NOMO-1 (cell line): ENCODE data around the gene SYT17.
"Not testable (repeated sequence)": the region's sequence is repeated elsewhere in the genome, so short reads cannot be mapped to it uniquely, and the experiment has no call there.

Experiments used
- DNase-seq, 2 experiments: peaks; one replicate each; lab custom pipeline; 2025; ENCODE audit not compliant: unreplicated experiment in 2 of 2; lab: John Stamatoyannopoulos, UW

The SYT17 gene

DNA sequence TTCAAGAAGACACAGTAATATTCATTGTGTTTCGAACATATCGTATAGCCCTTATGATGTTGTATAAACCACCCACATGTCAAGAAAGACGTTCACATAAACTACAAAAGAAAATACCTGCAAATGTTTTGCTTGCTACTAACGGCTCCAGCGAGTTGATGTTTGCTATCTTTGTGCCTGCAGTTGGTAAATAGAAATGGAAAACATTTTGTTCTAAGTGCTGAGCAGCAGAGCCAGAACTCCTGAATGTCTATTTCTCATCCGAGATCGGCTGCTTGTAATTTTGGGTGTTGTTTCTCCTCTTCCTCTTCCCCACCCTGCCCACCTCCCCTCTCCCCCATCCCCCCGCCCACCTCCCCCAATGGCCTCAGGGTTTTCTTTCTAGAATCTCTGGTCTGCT lies 5.0 kb downstream of the SYT17 start:
- DNase-seq, result no peak

DNA sequence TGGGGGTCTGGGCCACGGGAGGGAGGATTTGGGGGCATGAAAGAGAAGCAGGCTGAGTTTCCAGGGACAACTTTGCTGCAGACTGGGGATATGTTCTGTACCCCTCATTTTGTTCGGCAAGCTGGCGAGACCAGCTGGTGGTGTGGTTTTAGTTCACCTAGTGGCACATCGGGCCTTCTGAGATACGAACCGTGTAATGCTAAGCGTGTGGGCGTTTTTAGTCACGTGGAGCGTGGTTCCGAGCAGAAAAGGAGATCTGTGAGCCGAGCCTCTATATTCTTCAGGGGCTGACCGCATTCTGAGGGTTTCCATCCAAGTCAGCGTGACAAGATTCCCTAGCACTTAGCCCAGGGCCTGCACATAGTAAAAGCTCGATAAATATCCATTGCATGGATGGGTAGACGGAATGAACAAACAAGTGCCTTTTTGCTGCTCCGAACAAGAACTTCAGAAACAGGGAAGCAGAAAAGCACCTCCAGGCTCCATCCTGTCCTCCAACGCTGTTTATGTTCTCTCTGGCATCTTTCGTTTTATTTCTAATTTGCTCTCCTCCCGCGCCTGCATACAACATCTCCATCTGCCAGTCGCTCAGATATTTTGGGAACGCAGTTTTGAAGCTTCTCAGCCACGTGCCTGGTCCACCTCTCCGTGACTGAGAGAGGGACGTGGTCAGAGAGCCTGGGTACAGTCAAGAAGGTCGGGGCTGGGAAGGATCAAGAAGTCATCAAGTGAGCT lies 5.8 kb downstream of the SYT17 start:
- no peak for DNase-seq

DNA sequence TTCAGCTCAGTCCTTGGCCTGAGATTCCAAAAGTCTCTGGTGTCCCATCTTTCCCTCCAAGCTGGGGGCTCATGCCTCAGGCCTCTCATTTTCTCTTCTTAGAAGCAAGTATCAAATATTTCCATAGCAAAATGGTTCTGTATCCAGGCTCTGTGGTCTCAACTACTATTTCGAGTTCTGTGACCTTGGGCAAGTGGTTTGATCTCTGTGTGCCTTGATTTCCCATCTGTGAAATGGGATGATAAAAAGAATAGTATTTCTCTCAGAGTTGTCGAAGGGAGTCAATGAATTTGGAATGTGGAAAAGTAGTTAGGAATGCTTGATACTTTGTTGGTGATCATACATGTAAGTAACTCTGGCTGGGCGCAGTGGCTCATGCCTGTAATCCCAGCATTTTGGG lies 6.4 kb downstream of the SYT17 start:
- no peak for DNase-seq

DNA sequence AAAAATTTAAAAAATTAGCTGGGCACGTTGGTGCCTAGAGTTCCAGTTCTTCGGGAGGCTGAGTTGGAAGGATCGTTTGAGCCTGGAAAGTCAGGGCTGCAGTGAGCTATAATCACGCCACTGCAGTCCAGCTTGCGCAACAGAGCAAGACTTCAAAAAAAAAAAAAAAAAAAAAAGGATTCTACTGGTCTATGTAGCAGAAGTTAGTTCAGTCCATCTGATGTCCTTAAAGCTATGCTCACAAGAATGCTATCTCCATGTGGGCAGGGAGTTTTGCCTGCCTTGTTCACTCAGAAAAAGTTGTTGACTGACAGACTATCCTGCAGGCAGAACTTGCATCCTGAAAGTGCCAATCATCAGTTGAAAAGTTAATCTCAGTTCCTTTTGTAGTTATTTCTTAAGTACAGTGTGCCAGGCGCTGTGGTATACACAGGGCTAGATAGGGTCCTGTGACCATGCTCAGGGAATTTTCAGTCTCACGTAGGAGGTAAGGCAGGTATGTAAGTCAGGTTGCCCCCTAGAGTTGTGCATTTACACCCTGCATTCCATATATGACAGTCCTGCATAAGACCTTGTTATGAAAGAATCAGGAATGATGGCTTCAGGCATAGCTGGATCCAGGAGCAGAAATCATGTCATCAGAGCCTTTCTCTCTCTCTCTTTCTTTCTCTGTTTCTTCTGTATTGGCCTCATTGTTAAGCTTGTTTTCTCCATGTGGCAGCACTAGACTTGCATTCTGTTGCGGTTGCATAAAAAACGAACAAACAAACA lies 7.6 kb downstream of the SYT17 start:
- peak in 1 of 2 experiments; percentile 39 for DNase-seq

DNA sequence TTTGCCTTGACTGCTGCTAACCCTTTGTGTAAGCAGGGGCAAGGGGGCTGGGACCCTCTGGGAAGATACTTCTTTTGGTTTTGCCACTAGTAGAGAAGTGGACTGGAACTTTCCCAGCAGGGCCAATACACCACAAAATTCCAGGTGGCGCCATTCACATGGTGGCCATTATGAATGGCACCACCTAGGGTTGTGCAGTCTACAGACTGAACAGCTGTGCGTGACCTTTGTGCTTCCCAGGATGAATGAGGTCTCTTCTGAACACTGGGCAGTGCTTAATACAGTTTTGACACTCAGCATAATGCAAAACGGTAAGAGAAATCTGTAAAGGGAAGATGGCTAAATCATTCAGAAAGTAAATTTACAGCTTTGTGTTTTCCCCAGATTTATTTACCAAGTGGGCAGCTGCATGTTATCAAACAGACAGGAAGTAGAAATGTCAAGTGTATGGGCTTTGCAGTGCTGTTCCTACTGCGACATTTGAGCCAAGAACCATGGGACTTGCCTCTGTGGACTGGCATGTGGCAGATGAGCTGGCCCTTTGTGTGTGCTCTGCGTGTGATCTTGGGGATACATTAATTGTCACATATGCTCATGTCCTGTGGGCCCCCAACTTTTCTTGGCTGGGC lies 9.2 kb downstream of the SYT17 start:
- DNase-seq, result no peak

DNA sequence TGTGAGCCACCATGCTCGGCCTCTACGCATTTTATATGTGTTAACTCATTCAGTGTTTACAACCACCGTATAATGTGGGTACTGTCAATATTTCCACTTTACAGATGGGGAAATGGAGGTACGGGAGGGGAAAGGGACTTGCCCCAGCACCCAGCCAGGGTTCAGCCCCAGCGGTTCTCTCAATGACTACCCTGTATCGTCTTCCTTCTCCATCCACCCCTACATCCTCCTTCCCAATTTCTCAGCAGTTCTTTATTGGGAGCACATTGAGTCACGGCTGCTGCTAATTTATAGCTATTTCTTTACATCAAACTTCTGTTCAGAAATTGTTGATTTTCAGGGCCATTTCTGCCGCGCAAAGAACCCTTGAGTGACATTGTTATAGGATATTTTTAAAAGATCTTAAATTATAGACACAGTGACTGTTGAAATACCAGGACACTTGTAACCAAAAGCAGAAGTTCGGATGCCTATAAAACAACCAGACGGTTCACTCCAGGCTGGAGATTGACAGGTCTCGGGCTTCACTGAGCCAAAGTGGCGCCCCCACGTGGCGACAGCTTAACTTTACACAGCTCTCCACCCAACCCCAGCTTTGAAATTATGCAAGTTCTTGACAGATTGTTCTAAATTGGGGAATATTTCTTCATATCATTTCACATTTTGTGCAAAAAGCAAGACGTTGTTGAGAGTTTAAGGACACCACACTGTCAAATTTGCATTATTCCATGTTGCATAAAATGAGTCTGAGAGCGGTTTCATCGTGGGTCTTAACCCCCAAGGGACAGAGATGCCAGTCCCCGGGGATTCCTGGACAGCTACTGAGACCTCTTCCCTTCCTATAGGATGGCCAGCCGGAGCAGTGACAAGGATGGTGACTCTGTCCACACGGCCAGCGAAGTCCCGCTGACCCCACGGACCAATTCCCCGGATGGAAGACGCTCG lies 11.8 kb downstream of the SYT17 start:
- DNase-seq, result peak; percentile 92 to 98

DNA sequence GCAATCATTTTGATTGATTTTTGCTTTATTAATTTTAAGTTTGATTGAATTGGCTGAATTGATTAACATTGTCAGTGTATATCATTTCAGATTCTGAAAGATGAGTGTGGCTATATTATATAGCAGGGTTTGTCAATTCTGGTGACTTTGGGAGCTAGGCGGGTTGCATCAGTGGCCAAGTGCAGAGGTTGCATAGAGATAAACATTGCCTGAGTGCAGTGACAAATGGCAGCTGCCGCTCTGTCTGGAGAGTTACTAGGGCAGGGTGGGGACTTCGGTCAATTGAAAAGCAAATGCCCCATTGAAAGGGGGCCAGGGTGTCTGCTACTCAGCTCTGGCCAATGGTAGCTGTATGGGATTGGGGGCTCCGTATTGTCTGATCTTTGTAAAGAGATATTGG lies 12.7 kb downstream of the SYT17 start:
- no peak for DNase-seq

DNA sequence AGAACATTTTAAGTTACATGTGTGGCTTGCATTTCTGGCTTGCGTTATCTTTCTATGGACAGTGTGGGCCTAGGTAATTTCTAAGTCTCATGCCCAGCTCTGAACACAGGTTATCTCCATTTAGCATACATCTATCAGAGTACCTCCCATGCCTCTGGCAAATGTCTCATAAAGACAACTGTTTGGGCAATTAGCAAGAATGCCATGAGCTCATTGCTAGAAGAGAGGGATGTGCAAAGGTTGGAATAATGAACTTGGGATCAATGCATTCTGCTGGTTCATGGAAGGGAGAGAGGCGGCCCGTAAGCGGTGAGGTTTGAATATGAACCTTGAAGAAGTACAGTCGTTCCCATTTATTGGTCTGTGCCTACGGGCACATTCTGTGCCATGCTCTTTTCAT lies 14.4 kb downstream of the SYT17 start:
- no peak for DNase-seq

DNA sequence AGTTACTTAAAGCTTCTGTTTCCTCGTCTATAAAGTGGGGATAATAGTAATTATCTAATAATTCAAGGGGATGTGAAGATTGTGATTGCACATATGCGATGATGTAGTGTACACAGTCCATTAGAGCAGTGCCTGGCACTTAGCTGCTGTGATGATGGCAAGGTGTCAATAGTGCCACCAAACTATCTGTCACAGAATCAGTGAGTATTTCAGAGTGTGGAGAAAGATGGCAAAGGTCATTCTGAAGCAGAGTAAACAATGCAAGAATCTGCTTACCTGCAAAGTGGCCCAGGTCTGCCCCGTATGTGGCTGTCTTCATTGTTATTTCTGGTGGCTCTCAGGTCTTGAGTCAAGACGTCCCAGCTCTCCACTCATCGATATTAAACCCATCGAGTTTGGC lies 15.1 kb downstream of the SYT17 start:
- DNase-seq, result no peak

DNA sequence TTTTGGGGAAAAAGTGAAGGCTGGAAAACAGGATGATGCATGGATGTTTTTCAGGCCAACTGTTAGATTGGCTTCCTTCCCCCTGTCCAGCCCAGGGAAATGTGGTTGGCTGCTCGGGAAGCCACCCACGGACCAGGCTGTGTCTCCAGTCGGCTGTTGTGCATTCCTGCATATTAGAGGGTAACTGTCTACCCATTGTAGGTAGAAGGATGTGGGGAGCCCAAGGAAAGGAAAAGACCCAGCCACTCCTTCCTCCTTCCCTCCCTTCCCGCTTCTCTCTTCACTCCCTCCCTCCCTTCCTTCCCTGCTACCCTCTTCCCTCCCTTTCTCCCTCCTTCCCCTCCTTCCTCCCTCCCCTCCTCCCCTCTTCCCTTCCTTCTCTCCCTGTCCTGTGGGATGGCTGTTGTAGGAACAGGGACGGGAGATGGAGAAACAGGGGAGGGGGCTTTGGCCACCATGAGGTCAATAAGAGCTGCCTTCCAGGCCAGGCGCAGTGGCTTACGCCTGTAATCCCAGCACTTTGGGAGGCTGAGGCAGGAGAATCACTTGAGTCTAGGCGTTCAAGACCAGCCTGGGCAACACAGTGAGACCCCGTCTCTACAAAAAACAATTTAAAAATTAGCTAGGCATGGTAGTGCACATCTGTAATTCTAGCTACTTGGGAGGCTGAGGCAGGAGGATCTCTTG lies 16.9 kb downstream of the SYT17 start:
- no peak for DNase-seq

DNA sequence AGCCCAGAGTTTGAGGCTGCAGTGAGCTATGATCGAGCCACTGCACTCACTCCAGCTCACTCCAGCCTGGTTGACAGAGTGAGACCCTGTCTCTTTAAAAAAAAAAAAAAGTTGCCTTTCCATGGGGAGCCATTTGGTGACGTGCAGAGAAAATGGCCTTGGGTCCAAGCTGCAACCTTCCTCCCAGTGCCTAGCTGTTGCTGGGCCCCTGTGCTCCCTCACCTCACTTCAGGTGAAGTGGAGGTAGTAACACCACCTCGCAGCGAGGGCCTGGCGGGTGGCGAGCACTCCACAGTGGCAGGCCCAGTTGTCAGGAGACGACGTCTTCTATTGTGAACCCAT lies 17.4 kb downstream of the SYT17 start:
- no peak for DNase-seq

DNA sequence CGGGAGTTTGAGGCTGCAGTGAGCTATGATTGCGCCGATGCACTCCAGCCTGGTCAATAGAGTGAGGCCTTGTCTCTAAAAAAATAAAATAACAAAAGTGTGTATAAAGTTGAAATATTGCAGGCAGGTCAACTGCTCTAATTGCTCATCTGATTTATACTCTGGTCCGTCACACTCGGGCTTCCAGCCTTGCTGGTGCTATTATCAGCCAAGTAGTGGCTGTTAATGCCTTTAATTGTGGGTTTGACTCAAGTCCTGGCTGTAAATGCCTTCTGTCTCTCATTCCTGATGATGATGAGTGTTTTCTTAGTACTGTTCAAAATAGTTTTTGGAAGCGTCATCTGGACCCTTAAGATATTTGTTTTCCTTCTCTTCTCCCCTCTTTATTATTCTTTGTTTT lies 18.4 kb downstream of the SYT17 start:
- DNase-seq, result no peak

DNA sequence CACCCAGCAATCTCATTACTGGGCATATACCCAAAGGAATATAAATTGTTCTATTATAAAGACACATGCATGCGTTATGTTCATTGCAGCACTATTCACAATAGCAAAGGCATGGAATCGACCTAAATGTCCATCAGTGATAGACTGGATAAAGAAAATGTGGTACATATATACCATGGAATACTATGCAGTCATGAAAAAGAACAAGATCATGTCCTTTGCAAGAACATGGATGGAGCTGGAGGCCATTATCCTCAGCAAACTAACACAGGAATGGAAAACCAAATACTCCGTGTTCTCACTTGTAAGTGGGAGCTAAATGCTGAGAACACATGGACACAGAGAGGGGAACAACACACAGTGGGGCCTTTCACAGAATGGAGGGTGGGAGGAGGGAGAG lies 19.9 kb downstream of the SYT17 start:
- not testable (repeated sequence) for DNase-seq

DNA sequence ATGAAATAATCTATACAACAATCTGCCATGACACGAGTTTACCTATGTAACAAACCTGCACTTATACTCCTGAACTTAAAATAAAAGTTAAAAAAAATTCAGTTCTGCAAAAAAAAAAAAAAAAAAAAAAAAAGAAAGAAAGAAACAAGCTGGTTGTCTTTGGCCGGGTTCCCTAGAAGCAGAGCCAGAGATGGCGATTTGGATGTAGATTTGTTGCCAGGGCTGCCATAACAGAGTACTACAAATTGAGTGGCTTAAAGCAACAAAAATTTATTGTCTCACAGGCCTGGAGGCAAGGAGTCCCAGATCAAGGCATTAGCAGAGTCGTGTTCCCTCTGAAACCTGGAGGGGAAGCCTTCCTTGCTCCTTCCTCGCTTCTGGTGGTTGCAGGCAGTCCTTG lies 20.4 kb downstream of the SYT17 start:
- DNase-seq, result no peak

DNA sequence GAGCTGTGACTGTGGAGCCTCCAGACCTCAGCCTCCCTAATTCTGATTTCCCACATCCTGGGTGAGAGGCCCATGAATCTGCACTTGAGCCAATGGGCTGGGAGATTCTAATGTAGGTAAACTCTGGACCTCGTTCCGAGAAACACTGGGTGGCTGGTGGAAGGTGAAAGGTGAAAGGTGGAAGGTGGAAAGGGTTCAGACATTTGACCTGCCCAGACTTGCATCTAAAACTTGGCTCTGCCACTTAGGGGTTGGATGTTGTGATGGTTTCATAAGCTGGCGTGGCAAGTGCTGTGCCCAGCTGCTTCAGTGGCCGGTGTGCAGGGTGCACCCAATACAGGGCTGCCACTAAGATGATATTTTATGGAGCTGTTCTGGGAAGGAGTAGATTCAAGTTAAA lies 24.8 kb downstream of the SYT17 start:
- no peak for DNase-seq

DNA sequence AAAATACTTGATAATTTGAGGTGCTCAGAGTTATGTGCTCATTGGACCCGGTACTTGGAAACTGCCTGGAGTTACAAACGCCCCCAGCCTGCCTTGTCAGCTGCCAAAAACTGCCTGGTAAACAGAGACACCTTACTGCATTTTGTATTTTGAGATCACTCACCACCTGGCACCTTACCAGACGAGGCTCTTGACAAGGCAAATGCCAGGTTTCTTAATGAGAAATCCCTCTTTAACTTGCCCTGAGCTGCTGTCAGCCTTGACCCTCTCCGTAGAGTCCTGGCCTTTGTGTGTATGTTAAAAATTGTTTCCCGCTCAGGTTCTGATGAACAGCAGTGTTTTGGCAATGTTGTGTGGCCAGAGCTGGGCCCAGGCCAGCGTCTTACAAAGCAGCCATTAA lies 28.8 kb downstream of the SYT17 start:
- DNase-seq, result no peak

DNA sequence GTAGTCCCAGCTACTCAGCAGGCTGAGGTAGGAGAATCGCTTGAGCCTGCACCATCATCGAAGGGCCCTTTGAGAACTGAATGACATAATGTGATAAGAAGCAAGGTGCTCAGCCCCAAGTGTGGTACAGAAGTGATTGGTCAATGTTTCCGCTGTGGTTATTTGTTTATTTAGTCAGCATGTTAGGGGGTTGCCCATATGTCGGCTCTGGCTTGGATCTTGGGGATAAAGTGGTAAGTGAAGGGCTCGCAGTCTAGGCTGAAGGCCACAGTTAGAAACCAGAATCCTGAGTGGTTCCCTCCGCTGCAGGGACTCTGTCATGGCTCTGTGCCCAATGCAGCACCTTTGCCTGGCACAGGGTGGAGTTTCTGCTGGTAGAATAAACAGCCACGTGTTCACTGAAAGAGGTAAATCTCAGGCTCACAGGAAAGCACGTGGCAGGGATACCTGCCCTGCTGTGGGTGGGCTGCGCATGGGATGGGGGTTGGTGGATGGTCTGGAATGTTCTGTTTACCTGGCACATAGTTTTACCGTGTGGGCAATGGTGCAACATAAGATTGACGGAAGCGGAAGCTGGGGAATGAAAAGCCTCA lies 35.4 kb downstream of the SYT17 start:
- DNase-seq, result no peak

DNA sequence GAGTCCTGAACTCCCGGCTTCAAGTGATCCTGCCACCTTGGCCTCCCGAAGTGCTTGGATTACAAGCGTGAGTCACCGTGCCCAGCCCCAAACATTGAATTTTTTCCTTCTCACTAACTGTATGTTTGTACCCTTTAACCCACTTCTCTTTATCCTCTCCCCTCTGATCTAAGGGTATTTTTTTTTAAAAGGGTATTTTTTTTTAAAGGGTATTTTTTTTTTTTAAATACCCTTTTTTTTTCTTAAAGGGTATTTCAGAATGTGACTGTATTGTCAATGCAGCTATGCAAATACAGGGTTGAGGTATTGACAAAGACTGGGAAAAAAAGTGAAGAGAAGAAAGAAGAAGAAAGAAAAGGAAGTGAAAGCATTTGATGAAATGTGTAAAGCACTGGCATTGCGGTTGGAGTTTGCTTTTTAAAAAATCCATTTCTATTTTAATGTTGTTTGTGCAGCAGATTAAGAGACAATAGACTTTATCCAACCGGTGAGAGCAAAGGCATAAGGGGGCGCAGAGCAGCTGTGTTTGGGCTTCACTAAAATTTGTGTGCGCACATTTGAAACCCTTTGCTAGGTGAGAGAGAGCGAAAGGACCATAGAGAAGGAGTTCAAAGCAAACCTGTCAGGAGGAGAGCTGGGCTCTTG lies 42.4 kb downstream of the SYT17 start:
- peak; percentile 42 to 93 for DNase-seq

DNA sequence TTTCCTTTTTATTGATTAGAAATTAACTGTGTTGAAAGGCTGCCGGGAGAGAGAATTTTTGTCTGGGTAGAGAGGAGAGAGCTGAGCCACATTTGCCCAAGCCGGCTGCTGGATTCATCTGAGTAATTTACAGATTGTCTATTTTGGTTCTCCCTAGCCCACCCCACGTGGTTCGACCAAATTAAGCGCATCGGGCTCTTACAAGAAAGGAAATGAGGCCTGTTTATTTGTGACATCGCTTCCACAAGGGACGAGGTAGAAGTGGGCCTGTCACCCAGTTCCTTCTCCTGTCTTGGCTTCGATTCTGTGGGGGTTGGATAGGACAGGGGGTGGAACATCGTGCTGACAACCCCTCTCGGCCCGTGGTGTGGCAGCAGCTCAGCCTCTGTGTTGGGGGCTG lies 42.9 kb downstream of the SYT17 start:
- DNase-seq, result peak; percentile 56 to 72

DNA sequence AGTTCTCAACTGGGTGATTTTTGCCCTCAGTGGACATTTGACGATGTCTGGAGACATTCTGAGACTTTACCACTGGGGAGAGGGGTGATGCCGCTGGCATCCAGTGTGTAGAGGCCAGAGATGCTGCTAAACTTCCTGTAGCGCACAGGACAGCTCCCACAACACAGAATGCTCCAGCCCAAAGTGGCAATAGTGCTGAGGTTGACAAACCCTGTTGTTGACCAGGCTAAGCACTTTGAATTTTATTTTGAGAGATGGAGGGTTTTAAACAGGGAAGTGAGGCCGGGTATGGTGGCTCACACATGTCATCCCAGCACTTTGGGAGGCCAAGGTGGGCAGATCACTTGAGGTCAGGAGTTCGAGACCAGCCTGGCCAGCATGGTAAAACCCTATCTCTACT lies 44.0 kb downstream of the SYT17 start:
- DNase-seq, result no peak
